ENCODE data around the gene PTGR3.

PTGR3 gene

GRCh38 chr18:75169411-75169810, 39.5 kb downstream of the PTGR3 start:
- DNase-seq (ENCODE audit: low spot score) = no peak

DNA sequence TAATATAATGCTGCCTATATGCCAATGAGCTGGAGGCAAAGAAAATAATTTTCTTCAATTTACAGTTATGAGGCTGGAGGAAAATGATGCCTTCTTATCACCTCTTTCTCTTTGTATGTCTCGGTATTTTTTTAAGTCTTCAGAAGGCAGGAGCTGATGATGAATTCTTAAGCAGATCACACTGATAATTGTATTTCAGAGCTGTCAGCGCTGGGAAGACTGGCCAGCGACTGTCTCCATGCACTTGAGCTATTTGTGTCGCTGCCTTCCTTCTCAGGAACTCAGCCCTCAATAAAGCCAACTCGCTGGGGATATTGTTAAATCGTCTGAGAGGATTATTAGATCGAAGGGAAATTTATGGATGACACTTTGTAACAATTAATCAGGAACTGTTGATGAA, 40.3 kb downstream of the PTGR3 start:
- no peak for DNase-seq (ENCODE audit: low spot score)

DNA sequence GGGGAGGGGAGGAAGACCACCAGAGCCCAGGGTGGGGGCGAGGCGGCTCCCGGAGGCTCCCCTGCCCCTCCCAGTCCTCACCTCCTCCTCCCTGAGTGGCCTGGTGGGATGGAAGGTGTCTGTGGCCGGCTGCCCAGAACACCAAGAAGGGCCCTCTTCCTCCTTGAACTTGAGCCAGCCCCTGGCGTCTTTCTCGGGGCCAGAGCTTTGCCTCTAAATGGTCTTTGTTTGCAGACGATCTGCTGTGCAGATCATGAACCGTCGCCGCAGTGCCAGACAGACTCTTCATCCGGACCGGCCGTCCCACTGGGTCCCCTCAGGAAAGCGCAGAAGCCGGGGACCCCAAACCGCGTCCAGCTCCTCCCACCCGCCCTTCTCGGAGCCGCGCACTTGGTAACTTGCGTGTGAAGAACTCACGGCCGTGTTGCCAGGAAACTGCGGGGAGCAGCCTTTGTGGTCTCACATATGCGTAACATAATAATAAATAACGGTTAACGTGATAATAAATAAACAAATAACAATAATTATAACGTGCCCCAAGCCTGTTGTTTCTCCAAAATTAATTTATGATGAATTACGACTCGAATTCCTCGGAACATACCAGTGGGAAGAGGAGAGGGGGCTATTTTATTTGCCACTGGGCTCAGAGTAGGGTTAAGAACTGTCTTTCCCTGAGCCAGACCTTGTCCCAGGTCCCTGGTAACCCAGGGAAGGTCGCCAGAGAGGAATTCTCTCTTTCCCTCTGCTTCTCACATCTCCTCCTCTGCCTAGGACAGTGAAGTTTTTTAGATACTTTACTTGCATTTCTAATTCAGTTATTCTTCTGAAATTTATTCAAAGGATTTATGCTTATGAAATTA, 41.0 kb downstream of the PTGR3 start:
- peak; percentile 26 for DNase-seq (ENCODE audit: low spot score)

DNA sequence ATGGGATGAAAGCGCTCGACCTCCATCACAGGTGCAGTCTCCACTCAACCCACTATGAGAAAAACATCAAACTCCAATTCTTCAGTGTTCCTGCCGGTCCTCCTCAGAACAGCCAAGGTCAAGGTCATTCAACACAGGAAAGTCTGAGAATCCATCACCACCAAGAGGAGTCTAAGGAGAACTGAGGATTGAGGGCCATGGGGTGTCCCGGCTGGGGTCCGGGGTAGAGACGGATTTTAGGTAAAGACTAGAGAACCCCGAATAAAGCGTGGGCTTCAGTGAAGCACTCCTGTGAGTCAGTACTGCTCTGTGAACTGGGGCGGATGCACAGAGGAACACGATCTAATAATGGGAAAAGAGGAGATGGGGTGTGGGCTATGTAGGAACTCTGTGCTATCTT, 41.8 kb downstream of the PTGR3 start:
- no peak for DNase-seq (ENCODE audit: low spot score)

DNA sequence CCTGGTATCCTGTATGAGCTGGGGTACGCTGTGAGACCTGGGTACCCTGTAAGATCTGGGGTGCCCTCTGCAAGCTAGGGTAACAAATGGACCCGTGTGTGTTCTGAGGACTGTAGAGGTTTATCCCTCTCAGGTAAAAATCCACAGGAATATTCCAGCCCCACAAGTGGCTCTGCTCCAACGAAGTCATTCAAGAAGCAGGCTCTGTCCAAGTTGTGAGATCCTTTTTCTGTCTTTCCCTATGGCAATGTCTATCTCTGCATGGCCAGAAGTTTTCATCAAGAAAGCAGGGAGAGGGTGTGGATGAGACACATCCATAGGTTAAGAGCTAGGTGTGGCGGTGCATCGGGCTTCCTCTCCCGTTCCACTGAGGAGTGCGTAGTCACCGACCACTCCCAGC, 43.0 kb downstream of the PTGR3 start:
- no peak for DNase-seq (ENCODE audit: low spot score)

DNA sequence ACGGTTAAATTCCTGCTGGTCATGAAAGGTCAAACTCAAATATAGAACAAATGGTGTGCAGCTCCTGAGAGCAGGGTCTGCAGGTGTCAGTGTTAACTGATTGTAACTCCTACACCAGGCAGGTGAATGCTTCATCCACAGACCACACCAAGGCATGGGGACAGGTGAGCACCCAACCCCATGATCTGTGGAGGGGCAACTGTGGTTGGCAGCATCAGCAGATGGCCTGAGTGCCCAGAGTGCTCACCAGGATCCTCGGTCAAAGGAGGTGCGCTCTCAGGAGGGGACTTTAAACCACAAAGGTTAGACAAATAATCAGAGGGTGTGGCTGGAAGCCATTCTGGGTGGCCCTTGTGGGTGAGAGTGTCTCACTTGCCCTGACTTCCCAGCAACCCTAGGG, 44.5 kb downstream of the PTGR3 start:
- no peak for DNase-seq (ENCODE audit: low spot score)

DNA sequence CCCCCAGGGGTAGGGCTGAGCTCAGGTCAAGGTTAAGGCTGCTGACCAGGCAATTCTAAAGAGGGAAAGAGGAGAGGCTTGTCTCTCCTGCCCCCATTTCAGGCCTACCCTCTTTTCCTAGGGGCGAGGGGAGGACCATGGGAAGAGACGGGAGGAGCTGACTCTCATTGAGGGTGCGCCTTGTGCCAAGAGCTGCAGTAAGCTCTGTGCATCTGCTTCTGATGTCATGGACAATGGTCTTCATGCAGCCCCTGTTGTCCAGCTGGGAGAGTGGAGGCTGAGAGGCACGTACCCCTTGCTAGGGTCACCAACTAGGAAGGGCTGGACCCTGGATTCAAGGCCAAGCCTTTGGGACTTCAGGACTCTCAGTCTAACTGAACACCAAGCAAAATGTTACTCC, 45.2 kb downstream of the PTGR3 start:
- no peak for DNase-seq (ENCODE audit: low spot score)

GRCh38 chr18:75162978-75163377, 46.0 kb downstream of the PTGR3 start:
- DNase-seq (ENCODE audit: low spot score) = no peak

GRCh38 chr18:75162467-75162866, 46.5 kb downstream of the PTGR3 start:
- DNase-seq (ENCODE audit: low spot score) = no peak

GRCh38 chr18:75161256-75162028, 47.5 kb downstream of the PTGR3 start:
- DNase-seq (ENCODE audit: low spot score) = peak; percentile 64

DNA sequence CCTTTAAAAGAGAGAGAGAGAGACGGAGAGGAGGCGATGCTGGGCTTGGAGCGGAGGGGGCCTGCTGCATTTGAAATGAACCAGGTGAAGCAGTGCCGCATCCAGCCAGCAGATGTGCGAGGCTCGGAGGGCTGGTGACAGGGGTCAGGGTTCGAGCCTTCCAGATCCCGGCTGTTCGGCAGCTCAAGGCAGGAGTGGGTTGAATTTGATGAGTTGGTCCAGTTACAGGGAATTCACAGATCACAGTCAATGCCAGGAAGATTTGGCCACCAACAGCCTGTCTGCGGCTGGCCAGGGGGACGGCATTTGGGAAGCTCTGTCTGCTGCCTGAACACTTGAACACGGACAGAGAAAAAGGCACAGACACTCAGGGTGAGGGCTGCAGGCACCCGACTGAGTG, 48.6 kb downstream of the PTGR3 start:
- no peak for DNase-seq (ENCODE audit: low spot score)

- DNase-seq (ENCODE audit: low spot score) = no peak
Measured at GRCh38 chr18:75159646-75160356, 49.1 kb downstream of the PTGR3 start.

GRCh38 chr18:75159238-75159518, 49.8 kb downstream of the PTGR3 start:
- DNase-seq (ENCODE audit: low spot score) = no peak
